Stimulated activated CD4-positive, alpha-beta T cell treated with anti-CD3 and anti-CD28 coated beads, Interleukin-2, amount 100 ng/mL, for 48 hours (primary cell): Measurements from ENCODE around the gene CST8.

ENCODE experiments used
- DNase-seq, 2 donors: peaks; one replicate each; pipeline ENCODE4 v3.0.0-alpha.2; 2020

CST8 gene

GRCh38 chr20:23476015-23476754, 14.7 kb upstream of the CST8 start:
- no peak for DNase-seq

DNA sequence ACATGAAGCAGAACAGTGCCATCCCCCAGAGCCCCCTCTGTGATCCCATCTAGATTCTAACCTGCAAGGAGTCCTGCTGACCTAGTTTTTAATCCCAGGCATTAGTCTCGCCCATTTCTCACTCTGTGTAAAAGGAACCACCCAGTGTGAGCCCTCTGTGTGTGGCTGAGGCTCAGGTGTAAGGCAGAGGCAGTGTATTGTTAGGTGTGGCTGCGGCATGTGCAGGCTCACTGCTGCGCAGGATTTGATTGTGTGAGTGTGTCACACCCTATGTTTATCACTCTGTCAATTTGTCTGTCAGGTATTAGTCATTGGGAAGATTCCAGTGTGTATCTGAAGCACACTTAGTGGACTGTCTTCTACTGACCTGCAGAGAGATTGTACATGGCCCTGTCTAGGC, 13.7 kb upstream of the CST8 start:
- no peak for DNase-seq

- DNase-seq = no peak
Measured at GRCh38 chr20:23479043-23479442, 11.9 kb upstream of the CST8 start.

- no peak for DNase-seq
Measured at GRCh38 chr20:23482138-23482537, 8.8 kb upstream of the CST8 start.

GRCh38 chr20:23484081-23484480, 6.8 kb upstream of the CST8 start:
- no peak for DNase-seq

- no peak for DNase-seq
Measured at GRCh38 chr20:23488470-23488869, 2.4 kb upstream of the CST8 start.

DNA sequence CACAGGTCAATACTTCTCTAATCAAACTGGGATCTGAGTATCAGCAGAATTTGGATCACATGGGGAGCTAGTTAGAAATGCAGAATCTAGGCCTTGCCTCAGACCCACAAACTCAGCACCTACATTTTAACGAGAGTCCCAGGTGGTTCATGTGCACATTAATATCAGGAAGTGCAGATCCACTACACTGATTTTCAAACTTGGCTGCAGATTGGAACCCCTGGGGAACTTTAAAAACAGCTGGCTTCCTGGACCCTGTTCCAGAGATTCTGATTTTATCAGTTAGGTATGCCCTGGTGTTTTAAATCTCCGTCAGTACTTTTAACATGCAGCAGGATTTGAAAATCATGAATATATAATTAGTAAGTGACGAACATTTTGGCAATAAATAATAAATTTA, 1.9 kb upstream of the CST8 start:
- no peak for DNase-seq

- DNase-seq = no peak
Measured at GRCh38 chr20:23492292-23492691, 1.4 kb downstream of the CST8 start.

- DNase-seq = no peak
Measured at GRCh38 chr20:23493172-23493772, 2.4 kb downstream of the CST8 start.

GRCh38 chr20:23497536-23497935, 6.6 kb downstream of the CST8 start:
- DNase-seq = no peak

GRCh38 chr20:23501926-23502325, 11.0 kb downstream of the CST8 start:
- DNase-seq = no peak

DNA sequence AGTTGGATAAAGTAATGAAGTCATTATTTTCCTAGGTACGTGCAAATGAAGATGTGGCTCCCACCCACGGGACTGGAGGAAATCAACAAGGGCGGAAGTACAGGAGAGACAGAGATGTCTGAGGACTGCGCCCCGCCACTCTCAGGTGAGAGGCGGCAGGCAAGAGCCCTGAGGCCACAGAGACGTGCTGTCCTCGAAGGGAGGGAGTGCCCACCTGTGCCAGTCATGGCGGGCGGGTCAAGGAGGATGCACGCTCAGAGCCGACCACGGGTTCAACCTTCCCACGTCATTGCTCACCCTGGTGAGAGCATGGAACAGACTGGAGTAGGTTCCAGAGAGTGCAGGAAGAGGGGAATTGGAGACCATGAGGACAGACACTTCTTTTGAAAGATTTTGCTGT, 12.7 kb downstream of the CST8 start:
- no peak for DNase-seq

DNA sequence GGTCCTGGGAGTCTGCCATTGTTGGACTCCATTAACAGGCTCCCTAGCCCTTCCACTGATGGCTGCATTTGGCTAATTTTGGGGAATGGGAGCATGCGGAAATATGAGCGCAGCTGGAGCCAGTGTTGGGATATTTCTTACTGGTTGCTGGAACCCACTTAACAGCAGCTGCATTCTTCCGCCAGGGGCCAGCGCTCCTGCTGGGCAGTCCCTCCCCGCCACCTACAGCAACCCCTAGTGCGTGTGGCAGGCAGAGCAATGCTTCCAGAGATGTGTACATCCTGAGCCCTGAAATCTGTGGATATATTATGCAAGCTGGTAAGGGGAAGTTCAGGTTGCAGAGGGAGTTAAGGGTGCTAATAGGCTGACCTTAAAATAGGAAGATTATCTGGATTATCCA, 16.4 kb downstream of the CST8 start:
- no peak for DNase-seq

- no peak for DNase-seq
Measured at GRCh38 chr20:23508449-23509229, 17.7 kb downstream of the CST8 start.

DNA sequence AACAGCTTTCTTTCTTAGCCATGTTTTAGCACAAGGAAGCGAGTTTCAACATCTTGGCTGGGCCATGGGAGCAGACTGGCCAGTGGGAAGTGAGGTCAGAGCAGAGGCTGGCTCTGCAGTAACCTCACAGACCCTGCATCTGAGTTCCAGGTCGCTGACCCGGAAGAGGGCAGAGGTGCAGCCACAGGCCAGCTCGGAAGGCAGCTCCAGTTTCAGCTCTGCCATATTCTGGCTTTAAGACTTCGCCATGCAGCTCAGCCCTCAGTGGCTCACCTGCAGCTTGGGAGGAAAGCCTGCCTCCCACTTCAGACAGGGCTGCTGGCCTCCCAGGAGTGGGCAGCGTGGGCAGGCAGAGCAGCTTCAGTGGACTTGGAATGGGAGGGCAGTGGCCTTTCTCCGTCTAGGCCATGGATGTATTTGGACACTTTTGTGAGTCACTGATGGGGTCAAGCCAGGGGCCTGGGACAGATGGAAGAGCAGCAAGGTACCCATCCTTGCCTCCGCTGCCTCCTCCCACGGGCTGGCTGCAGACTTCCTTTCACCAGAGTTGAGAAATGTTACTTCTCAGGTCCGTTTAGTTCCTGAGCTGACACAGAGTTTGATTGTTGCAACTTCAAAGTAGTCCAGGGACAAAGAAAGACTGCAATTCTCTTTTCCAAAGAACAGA, 18.5 kb downstream of the CST8 start:
- no peak for DNase-seq

DNA sequence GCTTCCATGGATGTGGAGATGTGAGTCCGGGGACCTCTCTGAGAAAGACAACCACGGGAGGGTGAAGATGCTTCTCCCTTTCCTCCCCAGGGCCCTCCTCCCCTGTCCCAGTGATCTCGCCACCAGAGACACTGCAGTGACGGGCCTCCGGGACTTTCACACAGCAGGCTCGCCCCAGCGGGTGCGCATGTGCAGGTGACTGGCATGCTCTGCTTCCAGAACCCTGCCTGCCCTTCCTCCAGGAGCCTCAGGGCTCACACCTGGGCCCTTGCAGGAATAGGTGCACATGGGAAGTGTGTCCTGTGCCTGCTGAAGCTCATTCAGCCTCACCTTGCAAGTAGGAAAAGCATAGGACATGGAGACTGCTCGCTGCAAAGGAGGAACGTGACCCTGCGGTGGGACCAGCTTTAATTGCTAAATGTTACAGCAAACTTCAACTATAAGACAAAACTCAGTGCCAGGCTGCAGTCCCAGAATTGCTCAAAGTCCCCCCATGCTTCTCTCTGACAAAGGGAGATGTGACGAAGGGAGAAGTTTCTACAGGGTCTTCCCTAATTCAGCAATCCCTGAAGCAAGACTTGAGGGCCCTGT, 19.2 kb downstream of the CST8 start:
- DNase-seq = no peak

DNA sequence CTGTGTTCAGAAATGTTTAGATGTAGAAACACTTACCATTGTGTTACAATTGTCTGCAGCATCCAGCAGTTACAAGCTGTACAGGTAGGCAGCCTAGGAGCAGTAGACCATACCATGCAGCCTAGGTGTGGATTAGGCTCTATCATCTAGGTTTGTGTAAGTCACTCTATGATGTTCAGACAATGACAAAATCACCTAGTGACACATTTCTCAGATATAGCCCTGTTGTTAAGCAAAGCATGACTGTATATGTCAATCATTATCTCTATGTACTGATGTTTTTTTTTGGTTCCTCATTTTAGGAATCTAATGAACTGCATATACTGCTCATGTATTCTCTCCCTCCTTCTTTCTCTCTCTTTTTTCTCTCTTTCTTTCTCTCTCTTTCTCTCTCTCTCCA, 22.2 kb downstream of the CST8 start:
- no peak for DNase-seq

GRCh38 chr20:23514848-23515247, 23.9 kb downstream of the CST8 start:
- no peak for DNase-seq

GRCh38 chr20:23515250-23515939, 24.5 kb downstream of the CST8 start:
- DNase-seq = no peak

- no peak for DNase-seq
Measured at GRCh38 chr20:23517719-23518118, 26.8 kb downstream of the CST8 start.

- DNase-seq = no peak
Measured at GRCh38 chr20:23519556-23519955, 28.6 kb downstream of the CST8 start.

DNA sequence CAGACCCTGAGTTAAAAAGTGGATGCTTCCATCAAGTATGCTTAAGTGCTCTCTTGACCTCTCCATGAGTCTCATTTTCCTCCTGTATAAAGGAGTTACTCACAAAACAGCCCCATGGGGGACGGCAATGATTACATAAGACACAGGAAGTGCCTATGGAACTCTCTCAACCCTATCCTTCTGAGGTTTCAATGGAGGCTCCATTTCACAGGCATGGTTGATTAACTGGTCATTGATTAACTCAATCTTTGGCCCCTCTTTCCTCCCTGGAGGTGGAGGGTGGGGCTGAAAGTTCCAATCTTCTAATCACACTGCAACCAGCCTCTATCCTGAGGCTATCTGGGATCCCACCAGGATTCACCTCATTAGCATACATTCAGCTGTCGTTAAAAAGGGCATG, 29.3 kb downstream of the CST8 start:
- no peak for DNase-seq

- DNase-seq = no peak
Measured at GRCh38 chr20:23524146-23524545, 33.2 kb downstream of the CST8 start.
